T-helper 1 cell (primary cell): ENCODE measurements around the gene NAA15.
"Not testable (repeated sequence)": the region's sequence is repeated elsewhere in the genome, so short reads cannot be mapped to it uniquely, and the experiment has no call there.

Experiments used
- DNase-seq, 5 donors: peaks; one replicate each; pipeline ENCODE4 v3.0.0-alpha.2; 2012 to 2020

The NAA15 gene

GRCh38 chr4:139453371-139454110 lies 152.2 kb downstream of the NAA15 start:
- DNase-seq = peak; percentile 93 to 98 (median 95)

GRCh38 chr4:139454111-139455045 lies 153.1 kb downstream of the NAA15 start, which contains the start of gene RAB33B:
RAB33B (plus strand) TSS chr4:139454121; CDS start chr4:139454196, 75 bp downstream.
- DNase-seq = no peak

GRCh38 chr4:139455126-139455538 lies 153.8 kb downstream of the NAA15 start:
- DNase-seq = no peak

- DNase-seq = no peak
Measured at GRCh38 chr4:139457318-139457717, 156.0 kb downstream of the NAA15 start.

- DNase-seq = no peak
Measured at GRCh38 chr4:139458543-139458942, 157.2 kb downstream of the NAA15 start.

GRCh38 chr4:139458999-139459398 lies 157.7 kb downstream of the NAA15 start:
- DNase-seq = no peak

GRCh38 chr4:139460565-139460964 lies 159.3 kb downstream of the NAA15 start:
- DNase-seq = no peak

GRCh38 chr4:139461022-139461628 lies 159.8 kb downstream of the NAA15 start:
- DNase-seq = no peak

GRCh38 chr4:139464512-139464911 lies 163.2 kb downstream of the NAA15 start:
- not testable (repeated sequence) for DNase-seq

- no peak for DNase-seq
Measured at GRCh38 chr4:139465922-139466321, 164.6 kb downstream of the NAA15 start.

GRCh38 chr4:139468756-139469155 lies 167.5 kb downstream of the NAA15 start:
- not testable (repeated sequence) for DNase-seq

- DNase-seq = no peak
Measured at GRCh38 chr4:139469216-139469615, 167.9 kb downstream of the NAA15 start.
